ENCODE results near the gene LRP11.
"Not testable (repeated sequence)": the region's sequence is repeated elsewhere in the genome, so short reads cannot be mapped to it uniquely, and the experiment has no call there.

LRP11 gene

GRCh38 chr6:149855741-149856140 lies 8.4 kb downstream of the LRP11 start:
- DNase-seq (ENCODE audit: low spot score), result no peak
- TF ChIP-seq CTCF (IDR thresholded peaks at IDR 0.05; ENCODE audit: extremely low read depth, insufficient read depth, missing control alignments), result no peak
- in situ Hi-C loops (cut with MboI; ENCODE audit: low pct_unique_long_range_greater_than_20kb, low sequenced_read_pairs, unreplicated experiment), result no loop called here

- no peak for TF ChIP-seq CTCF (IDR thresholded peaks at IDR 0.05; ENCODE audit: extremely low read depth, insufficient read depth, missing control alignments)
- DNase-seq (ENCODE audit: low spot score), result no peak
- in situ Hi-C loops (cut with MboI; ENCODE audit: low pct_unique_long_range_greater_than_20kb, low sequenced_read_pairs, unreplicated experiment), result no loop called here
Observed at GRCh38 chr6:149855040-149855654, 9.0 kb downstream of the LRP11 start.

GRCh38 chr6:149854532-149854931 lies 9.6 kb downstream of the LRP11 start:
- TF ChIP-seq CTCF (IDR thresholded peaks at IDR 0.05; ENCODE audit: extremely low read depth, insufficient read depth, missing control alignments), result no peak
- in situ Hi-C loops (cut with MboI; ENCODE audit: low pct_unique_long_range_greater_than_20kb, low sequenced_read_pairs, unreplicated experiment), result no loop called here
- DNase-seq (ENCODE audit: low spot score), result no peak

GRCh38 chr6:149854017-149854416 lies 10.1 kb downstream of the LRP11 start:
- DNase-seq (ENCODE audit: low spot score); in situ Hi-C loops (cut with MboI; ENCODE audit: low pct_unique_long_range_greater_than_20kb, low sequenced_read_pairs, unreplicated experiment): not testable (repeated sequence)

GRCh38 chr6:149852881-149853280 lies 11.3 kb downstream of the LRP11 start:
- no peak for TF ChIP-seq CTCF (IDR thresholded peaks at IDR 0.05; ENCODE audit: extremely low read depth, insufficient read depth, missing control alignments)
- in situ Hi-C loops (cut with MboI; ENCODE audit: low pct_unique_long_range_greater_than_20kb, low sequenced_read_pairs, unreplicated experiment), result no loop called here
- no peak for DNase-seq (ENCODE audit: low spot score)

GRCh38 chr6:149852180-149852579 lies 12.0 kb downstream of the LRP11 start:
- no peak for TF ChIP-seq CTCF (IDR thresholded peaks at IDR 0.05; ENCODE audit: extremely low read depth, insufficient read depth, missing control alignments)
- in situ Hi-C loops (cut with MboI; ENCODE audit: low pct_unique_long_range_greater_than_20kb, low sequenced_read_pairs, unreplicated experiment), result no loop called here
- DNase-seq (ENCODE audit: low spot score), result no peak

GRCh38 chr6:149851461-149852110 lies 12.6 kb downstream of the LRP11 start:
- TF ChIP-seq CTCF (IDR thresholded peaks at IDR 0.05; ENCODE audit: extremely low read depth, insufficient read depth, missing control alignments), result no peak
- in situ Hi-C loops (cut with MboI; ENCODE audit: low pct_unique_long_range_greater_than_20kb, low sequenced_read_pairs, unreplicated experiment), result no loop called here
- DNase-seq (ENCODE audit: low spot score), result no peak

- in situ Hi-C loops (cut with MboI; ENCODE audit: low pct_unique_long_range_greater_than_20kb, low sequenced_read_pairs, unreplicated experiment); DNase-seq (ENCODE audit: low spot score): not testable (repeated sequence)
Observed at GRCh38 chr6:149848343-149848742, 15.8 kb downstream of the LRP11 start.

Measured in GM13977 (cell line).